Lung (tissue), 12 donors: ENCODE measurements around the gene CLSTN2. TPM values are rescaled to one million over a fixed set of nuclear protein-coding genes. Genes with fewer than 3 reads are reported as not detected.

Source experiments
- ATAC-seq: fragments of 200-7000 bp; cut with Tn5 transposase; one replicate; pipeline ENCODE4 v1.9.1; 2020; ENCODE audit warnings: moderate number of reproducible peaks; ENCODE audit not compliant: insufficient read depth, low FRiP score
- DNase-seq, 3 donors: peaks; one replicate each; pipeline ENCODE4 v3.0.0-alpha.2; 2013 to 2017
- H3K27ac ChIP-seq, 2 donors: one replicate each; pipeline ENCODE4 v1.5.1; 2013; ENCODE audit warnings: mild to moderate bottlenecking in 2 of 2, moderate library complexity in 2 of 2, control low read depth in 1 of 2, inconsistent platforms in 1 of 2, low read depth in 1 of 2, low read length in 1 of 2
- H3K27me3 ChIP-seq, 3 donors: one replicate each; pipeline ENCODE4 v1.5.1; 2013; ENCODE audit warnings: low read length in 2 of 3; ENCODE audit not compliant: control insufficient read depth in 3 of 3, insufficient read depth in 3 of 3
- H3K36me3 ChIP-seq, 4 donors: one replicate each; pipeline ENCODE4 v1.5.1; 2013; ENCODE audit warnings: low read length in 4 of 4, mild to moderate bottlenecking in 1 of 4, moderate library complexity in 1 of 4; ENCODE audit not compliant: control insufficient read depth in 4 of 4, insufficient read depth in 4 of 4
- H3K4me1 ChIP-seq, 5 donors: one replicate each; pipeline ENCODE4 v1.5.1; 2013; ENCODE audit warnings: low read length in 5 of 5, mild to moderate bottlenecking in 2 of 5, moderate library complexity in 1 of 5; ENCODE audit not compliant: control insufficient read depth in 5 of 5, insufficient read depth in 5 of 5
- H3K4me3 ChIP-seq: one replicate; pipeline ENCODE4 v1.5.1; 2013; ENCODE audit warnings: mild to moderate bottlenecking, control low read depth, moderate library complexity
- H3K9ac ChIP-seq, 2 donors: one replicate each; pipeline ENCODE4 v1.5.1; 2013; ENCODE audit warnings: low read length in 2 of 2, control low read depth in 1 of 2; ENCODE audit not compliant: insufficient read depth in 1 of 2
- H3K9me3 ChIP-seq, 4 donors: one replicate each; pipeline ENCODE4 v1.5.1; 2013; ENCODE audit warnings: low read length in 3 of 4, mild to moderate bottlenecking in 1 of 4, moderate library complexity in 1 of 4; ENCODE audit not compliant: control insufficient read depth in 4 of 4, insufficient read depth in 3 of 4
- WGBS, 2 donors: extraction: QIAGEN DNeasy Blood & Tissue Kit; methylation state at CpG; one replicate each; pipeline ENCODE4 v1.1.7; 2013; 5-methylcytosine and 5-hydroxymethylcytosine counted together
- polyA plus RNA-seq, 2 donors: library from polyadenylated mRNA; stranded (reverse); fragments of 200-250 nt; gene quantifications; one replicate each; pipeline ENCODE4 v1.2.1, GENCODE V29; 2013
- total RNA-seq, 2 donors: library from RNA; depleted of rRNA in 1 of 2; stranded (reverse); fragments of >200 nt in 1 of 2; gene quantifications; one replicate each; pipeline ENCODE4 v1.2.1, GENCODE V29; 2014 to 2021
- TF ChIP-seq, protein P1 (sequence below): IDR thresholded peaks from 2 replicates; pipeline ENCODE4 v1.5.1; 2012; ENCODE audit warnings: mild to moderate bottlenecking; ENCODE audit errors: control extremely low read depth, extremely low read depth
- donor health status: control.
- donor health status: control.
- donor health status: Bipolar disorder and iron deficiency.
- donor health status: healthy.
- donor health status: DM: yes; HTN: yes; CAD: no.

CLSTN2 gene
- total and polyA plus RNA-seq, 4 donors = 0.07 to 2.4 (median 1.3) TPM

GRCh38 chr3:140143367-140144069 lies 208.5 kb downstream of the CLSTN2 start:
- H3K27me3 ChIP-seq = peaks cover 0 to 4% (median 0%) of the 10 kb centered on the region in 3 donors

GRCh38 chr3:140145528-140145927 lies 210.5 kb downstream of the CLSTN2 start:
- 87 to 88% methylated on average over 2 of the region's 2 CpGs for WGBS, 2 donors
- DNase-seq (no peak), ATAC-seq (no peak)
- Histone ChIP-seq H3K4me3 (no peak overlapping the region), H3K27me3 (peaks cover 0 to 4% (median 0%) of the 10 kb centered on the region in 3 donors), H3K9me3 (no peaks in the 10 kb centered on the region), H3K4me1 (peaks cover 0 to 1% (median 0%) of the 10 kb centered on the region in 5 donors), H3K9ac (no peak overlapping the region), H3K27ac (no peak overlapping the region), H3K36me3 (no peaks in the 10 kb centered on the region)
- TF ChIP-seq, protein P1, sequence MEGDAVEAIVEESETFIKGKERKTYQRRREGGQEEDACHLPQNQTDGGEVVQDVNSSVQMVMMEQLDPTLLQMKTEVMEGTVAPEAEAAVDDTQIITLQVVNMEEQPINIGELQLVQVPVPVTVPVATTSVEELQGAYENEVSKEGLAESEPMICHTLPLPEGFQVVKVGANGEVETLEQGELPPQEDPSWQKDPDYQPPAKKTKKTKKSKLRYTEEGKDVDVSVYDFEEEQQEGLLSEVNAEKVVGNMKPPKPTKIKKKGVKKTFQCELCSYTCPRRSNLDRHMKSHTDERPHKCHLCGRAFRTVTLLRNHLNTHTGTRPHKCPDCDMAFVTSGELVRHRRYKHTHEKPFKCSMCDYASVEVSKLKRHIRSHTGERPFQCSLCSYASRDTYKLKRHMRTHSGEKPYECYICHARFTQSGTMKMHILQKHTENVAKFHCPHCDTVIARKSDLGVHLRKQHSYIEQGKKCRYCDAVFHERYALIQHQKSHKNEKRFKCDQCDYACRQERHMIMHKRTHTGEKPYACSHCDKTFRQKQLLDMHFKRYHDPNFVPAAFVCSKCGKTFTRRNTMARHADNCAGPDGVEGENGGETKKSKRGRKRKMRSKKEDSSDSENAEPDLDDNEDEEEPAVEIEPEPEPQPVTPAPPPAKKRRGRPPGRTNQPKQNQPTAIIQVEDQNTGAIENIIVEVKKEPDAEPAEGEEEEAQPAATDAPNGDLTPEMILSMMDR = no peak

More at GRCh38 chr3:140143367-140144069, 208.5 kb downstream of the CLSTN2 start:
- Histone ChIP-seq H3K36me3 (no peaks in the 10 kb centered on the region), H3K9me3 (no peaks in the 10 kb centered on the region), H3K27ac (no peak overlapping the region), H3K4me1 (no peaks in the 10 kb centered on the region), H3K4me3 (no peak overlapping the region), H3K9ac (no peak overlapping the region)
- TF ChIP-seq, protein P1 = no peak
- DNase-seq (no peak), ATAC-seq (no peak)
- WGBS, 2 donors = 89 to 91% methylated on average over 5 of the region's 5 CpGs

GRCh38 chr3:140146668-140147067 lies 211.7 kb downstream of the CLSTN2 start:
- Histone ChIP-seq H3K9me3 (no peaks in the 10 kb centered on the region), H3K4me3 (no peak overlapping the region), H3K4me1 (peaks cover 0 to 1% (median 0%) of the 10 kb centered on the region in 5 donors), H3K27me3 (peaks cover 0 to 4% (median 0%) of the 10 kb centered on the region in 3 donors), H3K9ac (no peak overlapping the region), H3K36me3 (no peaks in the 10 kb centered on the region), H3K27ac (no peak overlapping the region)
- ATAC-seq (no peak), DNase-seq (no peak)
- TF ChIP-seq, protein P1 = no peak
